ENCODE measurements around the gene GMEB1.

Gene GMEB1

DNA sequence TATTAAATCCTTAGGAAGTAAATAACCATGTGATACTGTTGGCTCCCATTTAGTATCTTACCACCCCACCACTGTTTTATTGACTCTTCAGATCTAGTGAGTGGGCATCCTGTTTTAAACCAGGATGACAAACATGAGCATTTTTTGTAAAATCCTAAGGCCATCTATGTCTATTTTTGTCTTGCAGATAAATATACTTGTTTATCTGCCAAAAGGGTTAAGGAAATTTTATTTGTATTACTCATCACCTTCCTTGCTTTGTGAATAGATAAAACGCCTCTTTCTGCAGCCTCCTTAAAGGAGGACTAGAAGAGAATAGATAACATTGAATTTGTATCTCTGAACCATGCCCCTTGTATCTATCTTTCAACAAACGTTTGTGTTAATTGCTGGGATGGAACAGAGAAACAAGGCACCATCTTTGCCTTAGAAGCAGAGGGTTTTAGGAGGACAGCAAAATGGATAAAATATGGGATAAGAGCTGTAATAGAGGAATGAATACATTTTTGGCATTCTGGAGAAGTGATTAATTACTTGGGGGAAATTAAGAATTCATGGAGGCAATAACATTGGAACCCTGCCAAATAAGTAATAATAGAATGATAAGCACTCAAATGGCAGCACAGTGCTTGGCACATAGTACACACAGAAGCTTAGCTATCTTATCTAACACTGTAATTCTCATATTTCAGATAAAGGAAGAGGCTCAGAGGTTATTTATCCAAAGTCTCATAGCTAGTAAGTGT lies 82.9 kb downstream of the GMEB1 start:
- DNase-seq = no peak

DNA sequence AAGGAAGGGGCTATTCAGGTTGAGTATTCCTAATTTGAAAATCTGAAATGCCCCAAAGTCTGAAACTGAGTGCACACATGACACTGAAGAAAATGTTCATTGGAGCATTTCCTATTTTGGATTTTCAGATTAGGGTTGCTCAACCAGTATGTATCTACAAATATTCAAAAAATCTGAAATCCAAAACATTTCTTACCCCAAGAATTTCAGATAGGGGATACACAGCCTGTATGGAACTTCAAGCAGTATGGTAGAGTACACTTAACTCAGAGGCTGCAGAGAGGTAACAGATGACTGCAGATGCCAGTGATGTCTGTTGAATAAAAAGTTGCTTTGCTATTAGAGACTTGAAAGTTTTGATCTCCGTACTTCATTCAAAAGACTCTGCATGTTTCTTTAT lies 87.1 kb downstream of the GMEB1 start:
- no peak for DNase-seq

- no peak for DNase-seq
Measured at GRCh38 chr1:28756846-28757245, 88.3 kb downstream of the GMEB1 start.

- no peak for DNase-seq
Measured at GRCh38 chr1:28758420-28758819, 89.8 kb downstream of the GMEB1 start.

GRCh38 chr1:28759257-28759656 lies 90.7 kb downstream of the GMEB1 start:
- DNase-seq = no peak

GRCh38 chr1:28761189-28761588 lies 92.6 kb downstream of the GMEB1 start:
- DNase-seq = no peak

- DNase-seq = no peak
Measured at GRCh38 chr1:28766532-28767183, 98.1 kb downstream of the GMEB1 start.

Data from NCI-H1436 treated with DMSO at 0.1 percent for 48 hours (cell line).